ENCODE measurements around the gene MEIKIN.

The MEIKIN gene

DNA sequence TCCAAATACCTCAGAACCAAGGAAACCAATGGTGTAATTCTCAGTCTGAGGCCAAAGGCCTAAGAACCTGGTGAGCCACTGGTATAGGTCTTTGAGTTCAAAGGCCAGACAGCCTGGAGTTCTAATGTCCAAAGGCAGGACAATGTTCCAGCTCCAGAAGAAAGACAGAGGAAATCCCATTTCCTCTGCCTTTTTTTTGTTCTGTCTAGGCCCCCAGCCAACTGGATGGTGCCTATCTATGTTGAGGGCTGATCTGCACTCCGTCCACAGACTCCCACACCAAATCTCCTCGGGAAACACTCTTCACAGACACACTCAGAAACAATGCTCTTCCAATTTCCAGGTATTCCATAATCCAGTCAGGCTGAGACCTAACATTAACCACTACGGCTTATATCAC, 178.8 kb downstream of the MEIKIN start:
- no peak for DNase-seq

DNA sequence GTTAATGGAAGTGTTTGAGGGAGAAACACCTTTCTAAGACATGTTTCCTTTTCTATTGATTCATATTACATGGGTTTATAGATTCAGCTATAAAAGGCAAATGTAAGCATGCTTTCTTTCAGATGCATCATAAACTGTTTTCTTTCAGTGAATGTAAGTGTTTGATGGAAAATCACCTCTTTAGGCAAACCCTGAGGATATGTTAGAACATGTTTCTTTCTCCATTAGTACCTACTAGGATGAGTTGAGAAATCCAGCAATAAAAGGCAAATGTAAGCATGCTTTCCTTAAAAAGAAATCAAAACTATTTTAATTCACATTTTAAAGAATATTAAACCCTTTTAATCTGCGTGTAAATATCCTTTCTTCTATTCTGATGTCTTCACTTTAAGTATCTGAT, 180.2 kb downstream of the MEIKIN start:
- no peak for DNase-seq

DNA sequence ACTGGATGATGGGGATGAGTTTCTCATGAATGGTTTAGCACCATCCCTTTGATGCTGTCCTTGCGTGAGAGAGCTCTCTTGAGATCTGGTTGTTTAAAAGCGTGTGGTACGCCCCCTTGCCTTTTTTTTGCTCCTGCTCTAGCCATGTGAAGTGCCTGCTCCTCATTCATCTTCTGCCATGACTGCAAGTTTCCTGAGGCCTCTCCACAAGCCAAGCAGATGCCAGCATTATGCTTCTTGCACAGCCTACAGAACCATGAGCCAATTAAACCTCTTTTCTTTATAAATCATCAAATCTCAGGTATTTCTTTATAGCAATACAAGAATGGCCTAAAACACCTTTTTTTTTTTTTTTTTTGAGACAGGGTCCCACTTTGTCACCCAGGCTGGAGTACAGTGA, 181.5 kb downstream of the MEIKIN start:
- DNase-seq = no peak

DNA sequence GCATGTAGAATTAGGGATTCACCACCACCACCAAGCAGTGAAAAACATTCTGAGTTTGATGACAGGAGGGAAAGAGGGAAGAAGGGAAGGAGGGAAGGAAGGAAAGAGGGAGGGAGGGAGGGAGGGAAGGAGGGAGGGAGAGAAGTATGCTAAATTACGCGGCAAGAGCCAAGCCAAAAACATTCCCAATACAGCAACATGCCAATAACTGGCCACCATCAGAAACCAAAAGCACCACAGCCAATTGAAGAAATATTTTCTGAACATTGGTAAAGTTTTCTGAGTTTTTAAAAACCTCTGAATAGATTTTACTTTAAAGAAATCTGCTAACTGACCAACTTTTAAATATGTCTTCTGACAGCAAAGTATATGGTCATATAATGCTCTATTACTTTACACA, 184.7 kb downstream of the MEIKIN start:
- no peak for DNase-seq

DNA sequence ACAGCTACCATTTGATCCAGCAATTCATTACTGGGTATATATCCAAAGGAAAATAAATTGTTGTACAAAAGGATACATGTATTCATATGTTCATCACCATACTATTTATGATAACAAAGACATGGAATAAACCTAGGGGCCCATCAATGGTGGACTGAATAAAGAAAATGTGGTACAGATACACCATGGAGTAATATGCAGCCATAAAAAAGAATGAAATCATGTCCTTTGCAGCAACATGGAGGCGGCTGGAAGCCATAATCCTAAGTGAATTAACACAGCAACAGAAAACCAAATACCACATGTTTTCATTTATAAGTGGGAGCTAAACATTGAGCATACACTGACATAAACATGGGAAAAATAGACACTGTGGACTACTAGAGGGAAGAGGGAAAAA, 185.8 kb downstream of the MEIKIN start:
- no peak for DNase-seq

DNA sequence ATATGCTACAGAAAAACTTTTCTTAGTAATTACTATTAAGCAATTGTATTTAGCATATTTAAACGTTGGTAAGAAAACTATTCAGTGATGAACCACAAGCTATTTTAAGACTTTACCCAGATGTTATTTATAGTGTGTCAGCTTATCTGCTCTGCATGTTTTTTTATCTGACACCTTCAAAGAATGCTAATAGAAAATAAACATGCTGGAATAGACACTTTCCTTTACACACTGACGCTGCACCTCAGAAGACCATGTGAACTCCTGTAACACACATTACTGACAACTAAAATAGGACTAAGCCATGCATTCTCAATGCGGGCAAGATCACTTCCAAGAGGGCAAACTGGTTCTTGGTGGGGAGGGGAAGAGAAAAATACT, 187.0 kb downstream of the MEIKIN start:
- no peak for DNase-seq

DNA sequence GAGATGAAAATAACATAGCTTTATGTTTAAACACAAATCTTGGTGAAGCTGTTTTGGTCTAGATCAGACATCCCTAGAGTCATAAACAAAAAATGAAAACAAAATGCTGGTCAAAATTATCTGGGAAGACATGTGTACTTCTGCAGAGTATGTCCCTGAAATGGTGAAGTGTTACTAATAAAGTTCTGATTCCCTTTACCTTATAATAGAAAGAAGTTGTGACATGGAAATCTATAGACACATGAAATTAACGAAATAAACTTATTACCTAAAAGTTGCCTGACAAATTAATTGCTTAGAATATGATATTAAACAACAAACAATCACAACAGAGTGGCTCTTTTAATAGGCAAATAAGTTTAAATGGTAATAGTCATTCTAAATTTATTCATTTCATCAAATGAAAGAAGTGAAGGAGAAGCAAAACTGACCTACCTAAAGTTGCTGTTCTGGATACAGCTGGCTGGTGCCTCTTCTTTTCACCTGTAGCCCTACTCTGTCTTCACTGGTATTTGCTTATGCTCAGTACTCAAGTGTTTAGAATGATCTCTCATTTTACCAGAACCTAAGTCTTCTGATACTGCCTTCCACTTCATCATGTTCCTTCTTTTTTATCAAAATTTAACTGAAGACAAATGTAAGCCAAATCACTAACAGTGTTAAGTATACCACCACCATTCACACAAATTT, 187.5 kb downstream of the MEIKIN start:
- DNase-seq = no peak
